ENCODE measurements around the gene NR1H4. TPM values are rescaled to one million over a fixed set of nuclear protein-coding genes. Genes with fewer than 3 reads are reported as not detected.

Gene NR1H4
- total RNA-seq, 2 donors from 2014 or later: not detected

DNA sequence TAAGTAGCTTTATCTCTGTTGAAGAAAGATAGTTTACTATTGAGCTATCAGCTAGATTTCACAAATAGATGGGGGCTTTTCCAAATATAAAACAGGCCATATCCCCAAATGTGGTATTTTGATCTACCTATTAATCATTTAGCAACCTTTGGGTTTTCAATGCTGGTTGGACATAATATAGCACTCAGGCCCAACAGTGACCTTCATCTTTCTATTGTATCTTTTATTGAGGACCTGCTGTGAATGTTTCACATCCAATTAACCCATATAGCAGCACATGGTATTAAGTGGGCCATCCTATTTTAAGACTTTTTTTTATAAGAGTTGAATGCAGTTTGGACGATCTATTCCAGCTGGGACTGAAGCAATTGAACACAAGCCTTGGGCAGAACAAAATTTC, 10.0 kb upstream of the NR1H4 start:
- H3K4me1 ChIP-seq (replicated peaks): no peaks in the 10 kb centered on the region
- no peak for TF ChIP-seq POLR2AphosphoS5 (IDR thresholded peaks at IDR 0.05)
- TF ChIP-seq POLR2A (IDR thresholded peaks at IDR 0.05): no peak
- TF ChIP-seq, protein P1, sequence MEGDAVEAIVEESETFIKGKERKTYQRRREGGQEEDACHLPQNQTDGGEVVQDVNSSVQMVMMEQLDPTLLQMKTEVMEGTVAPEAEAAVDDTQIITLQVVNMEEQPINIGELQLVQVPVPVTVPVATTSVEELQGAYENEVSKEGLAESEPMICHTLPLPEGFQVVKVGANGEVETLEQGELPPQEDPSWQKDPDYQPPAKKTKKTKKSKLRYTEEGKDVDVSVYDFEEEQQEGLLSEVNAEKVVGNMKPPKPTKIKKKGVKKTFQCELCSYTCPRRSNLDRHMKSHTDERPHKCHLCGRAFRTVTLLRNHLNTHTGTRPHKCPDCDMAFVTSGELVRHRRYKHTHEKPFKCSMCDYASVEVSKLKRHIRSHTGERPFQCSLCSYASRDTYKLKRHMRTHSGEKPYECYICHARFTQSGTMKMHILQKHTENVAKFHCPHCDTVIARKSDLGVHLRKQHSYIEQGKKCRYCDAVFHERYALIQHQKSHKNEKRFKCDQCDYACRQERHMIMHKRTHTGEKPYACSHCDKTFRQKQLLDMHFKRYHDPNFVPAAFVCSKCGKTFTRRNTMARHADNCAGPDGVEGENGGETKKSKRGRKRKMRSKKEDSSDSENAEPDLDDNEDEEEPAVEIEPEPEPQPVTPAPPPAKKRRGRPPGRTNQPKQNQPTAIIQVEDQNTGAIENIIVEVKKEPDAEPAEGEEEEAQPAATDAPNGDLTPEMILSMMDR (IDR thresholded peaks at IDR 0.05): no peak
- intact Hi-C loops (cut with DNase I): no loop called here
- 43% methylated on average over 1 of the region's 1 CpG for WGBS
- H3K27me3 ChIP-seq (replicated peaks; ENCODE audit: insufficient read depth): no peaks in the 10 kb centered on the region
- H3K9me3 ChIP-seq: no peaks in the 10 kb centered on the region
- no peak overlapping the region for H3K4me3 ChIP-seq
- DNase-seq (ENCODE audit: low spot score): no peak
- no peaks in the 10 kb centered on the region for H3K36me3 ChIP-seq
- no peak overlapping the region for H3K27ac ChIP-seq

DNA sequence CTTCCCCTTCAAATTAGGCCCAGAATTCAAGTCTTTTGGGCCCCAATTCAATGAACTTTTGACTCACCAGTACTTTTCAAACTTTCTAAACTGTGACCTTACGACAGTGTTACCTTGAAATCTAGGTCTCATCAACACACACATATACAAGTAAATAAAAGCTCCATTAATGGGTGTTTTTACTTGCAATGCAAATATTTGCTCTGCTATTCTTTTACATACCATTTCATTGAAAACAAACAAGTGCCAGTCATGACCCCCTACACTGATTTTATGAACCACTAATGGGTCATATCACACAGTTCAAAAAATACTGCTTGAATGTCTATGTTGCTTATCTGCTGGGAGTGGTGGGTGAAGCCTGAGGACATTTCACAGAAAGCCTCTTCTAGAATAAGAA, 9.1 kb upstream of the NR1H4 start:
- H3K9me3 ChIP-seq: no peaks in the 10 kb centered on the region
- TF ChIP-seq, protein P1 (IDR thresholded peaks at IDR 0.05): no peak
- H3K4me3 ChIP-seq: no peak overlapping the region
- DNase-seq (ENCODE audit: low spot score): no peak
- H3K4me1 ChIP-seq (replicated peaks): no peaks in the 10 kb centered on the region
- H3K27ac ChIP-seq: no peak overlapping the region
- H3K27me3 ChIP-seq (replicated peaks; ENCODE audit: insufficient read depth): no peaks in the 10 kb centered on the region
- H3K36me3 ChIP-seq: no peaks in the 10 kb centered on the region
- 56% methylated on average over 1 of the region's 1 CpG for WGBS
- intact Hi-C loops (cut with DNase I): no loop called here

DNA sequence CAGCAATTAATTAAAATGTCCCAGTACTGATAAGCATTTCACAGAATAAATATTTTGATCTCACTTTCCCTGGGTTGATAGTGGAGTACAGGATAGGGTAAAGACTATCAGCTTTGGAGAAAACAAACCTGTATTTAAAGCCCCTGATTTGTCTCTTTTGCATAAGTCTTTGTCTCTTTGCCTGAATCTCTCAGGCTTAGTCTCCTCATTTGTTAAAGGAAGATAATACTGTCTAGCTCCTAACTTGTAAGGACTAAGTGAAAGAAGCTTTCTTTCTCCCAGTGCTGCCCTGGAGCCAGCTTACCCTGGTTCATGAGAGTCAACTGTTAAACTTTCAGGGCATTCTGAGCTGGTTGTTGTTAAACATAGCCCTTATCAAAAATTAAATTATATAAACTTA, 5.5 kb upstream of the NR1H4 start:
- H3K4me1 ChIP-seq (replicated peaks): no peaks in the 10 kb centered on the region
- intact Hi-C loops (cut with DNase I): no loop called here
- no peaks in the 10 kb centered on the region for H3K27me3 ChIP-seq (replicated peaks; ENCODE audit: insufficient read depth)

DNA sequence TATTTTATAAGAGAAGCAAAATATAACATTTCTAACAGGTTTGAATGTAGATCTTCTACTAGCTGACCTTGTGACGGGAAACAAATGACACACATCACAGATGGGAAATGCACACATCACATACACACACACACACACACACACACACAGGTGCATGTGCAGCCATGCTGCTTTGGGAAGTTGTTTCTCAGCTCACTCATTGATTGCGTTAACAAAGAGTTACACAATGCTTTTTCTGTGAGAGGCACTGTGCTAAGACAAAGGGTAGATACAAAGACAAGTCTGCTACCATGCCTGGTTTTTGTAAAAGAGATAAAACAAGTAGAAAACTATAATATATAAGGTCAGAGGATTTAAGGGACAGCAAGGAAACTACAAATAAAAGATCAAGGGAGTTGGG, 1.3 kb upstream of the NR1H4 start:
- Histone ChIP-seq H3K4me3 (no peak overlapping the region), H3K4me1 (replicated peaks) (no peaks in the 10 kb centered on the region), H3K27me3 (replicated peaks; ENCODE audit: insufficient read depth) (no peaks in the 10 kb centered on the region), H3K9me3 (no peaks in the 10 kb centered on the region), H3K27ac (no peak overlapping the region), H3K36me3 (no peaks in the 10 kb centered on the region)
- intact Hi-C loops (cut with DNase I): no loop called here
- TF ChIP-seq, protein P1 (IDR thresholded peaks at IDR 0.05): no peak
- no peak for TF ChIP-seq POLR2AphosphoS5 (IDR thresholded peaks at IDR 0.05)
- TF ChIP-seq POLR2A (IDR thresholded peaks at IDR 0.05): no peak
- DNase-seq (ENCODE audit: low spot score): no peak
- 83% methylated on average over 2 of the region's 2 CpGs for WGBS

More for the DNA sequence above, 5.5 kb upstream of the NR1H4 start:
- Histone ChIP-seq H3K9me3 (no peaks in the 10 kb centered on the region), H3K4me3 (no peak overlapping the region), H3K36me3 (no peaks in the 10 kb centered on the region), H3K27ac (no peak overlapping the region)
- TF ChIP-seq POLR2A (IDR thresholded peaks at IDR 0.05): no peak
- TF ChIP-seq, protein P1 (IDR thresholded peaks at IDR 0.05): no peak
- TF ChIP-seq POLR2AphosphoS5 (IDR thresholded peaks at IDR 0.05): no peak
- no peak for DNase-seq (ENCODE audit: low spot score)

DNA sequence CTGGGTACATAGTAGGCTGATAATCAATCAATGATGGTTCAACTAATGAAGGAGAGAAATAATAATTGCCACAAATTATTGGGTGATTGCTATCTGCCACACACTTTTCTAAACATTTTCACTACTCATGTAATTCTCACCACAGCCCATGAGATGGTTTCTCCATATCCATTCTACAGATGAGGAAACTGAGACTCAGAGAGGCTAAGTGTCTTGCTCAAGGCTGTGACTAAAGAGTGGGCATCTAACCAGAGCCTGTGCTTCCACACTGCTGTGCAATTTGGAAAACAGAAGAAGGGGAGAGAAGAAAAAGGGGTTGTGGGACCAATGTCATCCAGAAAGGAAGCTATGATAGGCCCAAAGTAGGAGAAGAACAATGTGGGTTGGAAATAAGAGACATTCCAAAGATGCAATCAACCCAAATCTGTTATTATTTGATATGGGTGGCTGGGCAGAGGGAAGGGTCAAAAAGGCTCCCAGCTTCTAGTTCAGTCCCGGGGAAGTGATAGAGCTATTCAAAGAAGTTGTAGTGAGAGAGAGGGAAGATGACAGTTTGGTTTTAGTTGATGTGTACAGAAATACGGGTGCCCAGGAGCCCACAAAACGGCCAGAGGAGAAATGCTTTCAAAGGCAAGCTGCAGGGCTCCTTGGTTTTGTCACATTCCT, 483 bp upstream of the NR1H4 start:
- no peaks in the 10 kb centered on the region for H3K36me3 ChIP-seq
- 31% methylated on average over 3 of the region's 3 CpGs for WGBS
- DNase-seq (ENCODE audit: low spot score): no peak
- intact Hi-C loops (cut with DNase I): no loop called here
- TF ChIP-seq POLR2A (IDR thresholded peaks at IDR 0.05) (no peak), POLR2AphosphoS5 (IDR thresholded peaks at IDR 0.05) (no peak)
- TF ChIP-seq, protein P1 (IDR thresholded peaks at IDR 0.05): no peak
- no peaks in the 10 kb centered on the region for H3K27me3 ChIP-seq (replicated peaks; ENCODE audit: insufficient read depth)
- no peak overlapping the region for H3K27ac ChIP-seq
- H3K9me3 ChIP-seq: no peaks in the 10 kb centered on the region
- H3K4me3 ChIP-seq: no peak overlapping the region
- H3K4me1 ChIP-seq (replicated peaks): no peaks in the 10 kb centered on the region

All from prostate gland (tissue), 2 donors.